K562 (cell line): Measurements from ENCODE around the gene TRERF1.

Experiments used
- CHD4 ChIP-seq: fragments of 200-600 bp; sonication (generic); IDR thresholded peaks from 3 replicates; pipeline ENCODE4 v1.6.1; 2012; ENCODE audit warnings: low read depth, mild to moderate bottlenecking, mixed read lengths, low read length, inconsistent platforms; ENCODE audit not compliant: insufficient read depth, insufficient replicate concordance, poor library complexity, severe bottlenecking
- GATA2 ChIP-seq: sonication (generic); formaldehyde crosslinking; IDR thresholded peaks from 2 replicates; pipeline ENCODE4 v1.4.0; 2020; ENCODE audit warnings: mild to moderate bottlenecking, missing genetic modification reagents
- GATAD2A ChIP-seq: fragments of 450-650 bp; IDR thresholded peaks from 2 replicates; pipeline ENCODE4 v1.6.1; 2017
- NRF1 ChIP-seq, 2 experiments: fragments of 450-650 bp; IDR thresholded peaks in 1 of 2; conservative IDR thresholded peaks in 1 of 2; 2 replicates each; pipeline ENCODE4 v1.6.1; 2014; ENCODE audit warnings: mild to moderate bottlenecking in 2 of 2
- ZNF431 ChIP-seq: sonication (generic); formaldehyde crosslinking; IDR thresholded peaks from 2 replicates; pipeline ENCODE4 v1.8.0; 2022; ENCODE audit warnings: mild to moderate bottlenecking, missing genetic modification reagents
- TF ChIP-seq, protein P1 (sequence below): sonication (generic); formaldehyde crosslinking; IDR thresholded peaks from 2 replicates; pipeline ENCODE4 v1.9.0; 2022; ENCODE audit warnings: mild to moderate bottlenecking, missing genetic modification reagents
- TF ChIP-seq, protein P2 (sequence below), 3 experiments: fragments of 200-800 bp in 1 of 3; fragments of 250-450 bp in 1 of 3; fragments of 450-650 bp in 1 of 3; sonication (Bioruptor Pico) in 1 of 3; sonication (Bioruptor generic) in 1 of 3; formaldehyde crosslinking in 1 of 3; IDR thresholded peaks; 2 replicates each; pipeline versions ENCODE4 v1.6.1 to v1.8.0; 2016 to 2022; ENCODE audit warnings: mild to moderate bottlenecking in 2 of 3, missing genetic modification characterization in 2 of 3, missing compliant biosample characterization in 1 of 3, moderate library complexity in 1 of 3
- TF ChIP-seq, protein P3 (sequence below): sonication (generic); formaldehyde crosslinking; IDR thresholded peaks from 2 replicates; pipeline ENCODE4 v1.8.0; 2022; ENCODE audit warnings: mild to moderate bottlenecking, missing genetic modification reagents, borderline replicate concordance
- TF ChIP-seq, protein P4 (sequence below), 3 experiments: IDR thresholded peaks in 2 of 3; conservative IDR thresholded peaks in 1 of 3; 2 replicates each; pipeline ENCODE4 v1.5.1; 2011 to 2012; ENCODE audit warnings: low read length in 3 of 3, mild to moderate bottlenecking in 3 of 3, control low read depth in 2 of 3, improper control_type of control experiment in 1 of 3, inconsistent platforms in 1 of 3, low read depth in 1 of 3, mixed read lengths in 1 of 3, moderate library complexity in 1 of 3; ENCODE audit not compliant: insufficient read depth in 2 of 3
- TF ChIP-seq, protein P5 (sequence below), 2 experiments: fragments of 200-800 bp in 1 of 2; sonication (Bioruptor generic) in 1 of 2; sonication (generic) in 1 of 2; formaldehyde crosslinking in 1 of 2; IDR thresholded peaks in 1 of 2; conservative IDR thresholded peaks in 1 of 2; 2 replicates each; pipeline versions ENCODE4 v1.5.0 to v1.6.1; 2016 to 2020; ENCODE audit warnings: missing compliant biosample characterization in 1 of 2, missing genetic modification characterization in 1 of 2, missing genetic modification reagents in 1 of 2

DNA sequence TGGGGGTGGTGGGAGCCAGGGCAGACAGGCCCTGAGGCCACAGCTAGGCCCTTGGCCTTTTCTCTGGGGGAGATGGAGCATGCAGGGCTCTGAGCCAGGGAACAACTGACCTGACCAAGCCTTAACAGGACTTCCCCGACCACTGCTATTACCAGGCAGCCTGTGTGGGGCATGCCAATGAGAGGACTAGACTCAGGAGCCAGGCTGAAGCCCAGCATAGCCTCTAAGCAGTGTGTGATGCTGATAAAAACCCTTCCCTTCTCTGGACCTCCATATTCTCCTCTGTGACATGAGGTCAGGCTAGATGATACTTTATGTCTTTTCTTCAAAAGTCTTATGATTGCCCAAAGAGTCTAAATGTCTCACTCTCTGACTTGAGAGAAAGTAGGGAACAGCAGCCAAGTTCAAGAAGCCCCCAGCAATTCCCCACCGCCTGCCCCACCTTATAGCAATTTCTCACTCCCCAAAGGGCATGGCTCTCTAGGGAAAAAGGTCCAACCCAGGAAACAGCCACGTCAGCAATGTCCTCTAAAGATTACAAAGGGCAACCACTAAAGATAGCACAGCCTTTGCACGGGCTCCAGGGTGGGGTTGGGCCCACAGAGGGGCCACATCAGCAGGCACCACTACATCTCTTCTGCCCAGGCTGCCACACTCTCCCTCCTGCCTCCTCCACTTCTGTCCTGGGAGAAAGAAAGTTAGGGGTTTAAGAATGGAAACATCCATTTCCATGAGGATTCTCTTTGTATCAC lies 71.3 kb downstream of the TRERF1 start:
- TF ChIP-seq GATA2 (no peak), CHD4 (no peak), GATAD2A (no peak), NRF1 (conservative IDR thresholded peaks at IDR 0.05 in 1 of 2, IDR thresholded peaks at IDR 0.05 in 1 of 2) (no peak), ZNF431 (CRISPR knock-in tag) (no peak)
- TF ChIP-seq, protein P1, sequence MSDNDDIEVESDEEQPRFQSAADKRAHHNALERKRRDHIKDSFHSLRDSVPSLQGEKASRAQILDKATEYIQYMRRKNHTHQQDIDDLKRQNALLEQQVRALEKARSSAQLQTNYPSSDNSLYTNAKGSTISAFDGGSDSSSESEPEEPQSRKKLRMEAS (CRISPR knock-in tag) = no peak
- TF ChIP-seq, protein P2, sequence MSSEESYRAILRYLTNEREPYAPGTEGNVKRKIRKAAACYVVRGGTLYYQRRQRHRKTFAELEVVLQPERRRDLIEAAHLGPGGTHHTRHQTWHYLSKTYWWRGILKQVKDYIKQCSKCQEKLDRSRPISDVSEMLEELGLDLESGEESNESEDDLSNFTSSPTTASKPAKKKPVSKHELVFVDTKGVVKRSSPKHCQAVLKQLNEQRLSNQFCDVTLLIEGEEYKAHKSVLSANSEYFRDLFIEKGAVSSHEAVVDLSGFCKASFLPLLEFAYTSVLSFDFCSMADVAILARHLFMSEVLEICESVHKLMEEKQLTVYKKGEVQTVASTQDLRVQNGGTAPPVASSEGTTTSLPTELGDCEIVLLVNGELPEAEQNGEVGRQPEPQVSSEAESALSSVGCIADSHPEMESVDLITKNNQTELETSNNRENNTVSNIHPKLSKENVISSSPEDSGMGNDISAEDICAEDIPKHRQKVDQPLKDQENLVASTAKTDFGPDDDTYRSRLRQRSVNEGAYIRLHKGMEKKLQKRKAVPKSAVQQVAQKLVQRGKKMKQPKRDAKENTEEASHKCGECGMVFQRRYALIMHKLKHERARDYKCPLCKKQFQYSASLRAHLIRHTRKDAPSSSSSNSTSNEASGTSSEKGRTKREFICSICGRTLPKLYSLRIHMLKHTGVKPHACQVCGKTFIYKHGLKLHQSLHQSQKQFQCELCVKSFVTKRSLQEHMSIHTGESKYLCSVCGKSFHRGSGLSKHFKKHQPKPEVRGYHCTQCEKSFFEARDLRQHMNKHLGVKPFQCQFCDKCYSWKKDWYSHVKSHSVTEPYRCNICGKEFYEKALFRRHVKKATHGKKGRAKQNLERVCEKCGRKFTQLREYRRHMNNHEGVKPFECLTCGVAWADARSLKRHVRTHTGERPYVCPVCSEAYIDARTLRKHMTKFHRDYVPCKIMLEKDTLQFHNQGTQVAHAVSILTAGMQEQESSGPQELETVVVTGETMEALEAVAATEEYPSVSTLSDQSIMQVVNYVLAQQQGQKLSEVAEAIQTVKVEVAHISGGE (CRISPR knock-in tag; IDR thresholded peaks at IDR 0.05) = no peak
- TF ChIP-seq, protein P3, sequence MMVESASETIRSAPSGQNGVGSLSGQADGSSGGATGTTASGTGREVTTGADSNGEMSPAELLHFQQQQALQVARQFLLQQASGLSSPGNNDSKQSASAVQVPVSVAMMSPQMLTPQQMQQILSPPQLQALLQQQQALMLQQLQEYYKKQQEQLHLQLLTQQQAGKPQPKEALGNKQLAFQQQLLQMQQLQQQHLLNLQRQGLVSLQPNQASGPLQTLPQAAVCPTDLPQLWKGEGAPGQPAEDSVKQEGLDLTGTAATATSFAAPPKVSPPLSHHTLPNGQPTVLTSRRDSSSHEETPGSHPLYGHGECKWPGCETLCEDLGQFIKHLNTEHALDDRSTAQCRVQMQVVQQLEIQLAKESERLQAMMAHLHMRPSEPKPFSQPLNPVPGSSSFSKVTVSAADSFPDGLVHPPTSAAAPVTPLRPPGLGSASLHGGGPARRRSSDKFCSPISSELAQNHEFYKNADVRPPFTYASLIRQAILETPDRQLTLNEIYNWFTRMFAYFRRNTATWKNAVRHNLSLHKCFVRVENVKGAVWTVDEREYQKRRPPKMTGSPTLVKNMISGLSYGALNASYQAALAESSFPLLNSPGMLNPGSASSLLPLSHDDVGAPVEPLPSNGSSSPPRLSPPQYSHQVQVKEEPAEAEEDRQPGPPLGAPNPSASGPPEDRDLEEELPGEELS (CRISPR knock-in tag) = no peak
- TF ChIP-seq, protein P4, sequence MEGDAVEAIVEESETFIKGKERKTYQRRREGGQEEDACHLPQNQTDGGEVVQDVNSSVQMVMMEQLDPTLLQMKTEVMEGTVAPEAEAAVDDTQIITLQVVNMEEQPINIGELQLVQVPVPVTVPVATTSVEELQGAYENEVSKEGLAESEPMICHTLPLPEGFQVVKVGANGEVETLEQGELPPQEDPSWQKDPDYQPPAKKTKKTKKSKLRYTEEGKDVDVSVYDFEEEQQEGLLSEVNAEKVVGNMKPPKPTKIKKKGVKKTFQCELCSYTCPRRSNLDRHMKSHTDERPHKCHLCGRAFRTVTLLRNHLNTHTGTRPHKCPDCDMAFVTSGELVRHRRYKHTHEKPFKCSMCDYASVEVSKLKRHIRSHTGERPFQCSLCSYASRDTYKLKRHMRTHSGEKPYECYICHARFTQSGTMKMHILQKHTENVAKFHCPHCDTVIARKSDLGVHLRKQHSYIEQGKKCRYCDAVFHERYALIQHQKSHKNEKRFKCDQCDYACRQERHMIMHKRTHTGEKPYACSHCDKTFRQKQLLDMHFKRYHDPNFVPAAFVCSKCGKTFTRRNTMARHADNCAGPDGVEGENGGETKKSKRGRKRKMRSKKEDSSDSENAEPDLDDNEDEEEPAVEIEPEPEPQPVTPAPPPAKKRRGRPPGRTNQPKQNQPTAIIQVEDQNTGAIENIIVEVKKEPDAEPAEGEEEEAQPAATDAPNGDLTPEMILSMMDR (IDR thresholded peaks at IDR 0.05 in 2 of 3, conservative IDR thresholded peaks at IDR 0.05 in 1 of 3; ENCODE audit: insufficient read depth in 2 of 3, low read depth in 1 of 3, low read length in 3 of 3) = no peak
- TF ChIP-seq, protein P5, sequence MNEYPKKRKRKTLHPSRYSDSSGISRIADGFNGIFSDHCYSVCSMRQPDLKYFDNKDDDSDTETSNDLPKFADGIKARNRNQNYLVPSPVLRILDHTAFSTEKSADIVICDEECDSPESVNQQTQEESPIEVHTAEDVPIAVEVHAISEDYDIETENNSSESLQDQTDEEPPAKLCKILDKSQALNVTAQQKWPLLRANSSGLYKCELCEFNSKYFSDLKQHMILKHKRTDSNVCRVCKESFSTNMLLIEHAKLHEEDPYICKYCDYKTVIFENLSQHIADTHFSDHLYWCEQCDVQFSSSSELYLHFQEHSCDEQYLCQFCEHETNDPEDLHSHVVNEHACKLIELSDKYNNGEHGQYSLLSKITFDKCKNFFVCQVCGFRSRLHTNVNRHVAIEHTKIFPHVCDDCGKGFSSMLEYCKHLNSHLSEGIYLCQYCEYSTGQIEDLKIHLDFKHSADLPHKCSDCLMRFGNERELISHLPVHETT (CRISPR knock-in tag; conservative IDR thresholded peaks at IDR 0.05 in 1 of 2, IDR thresholded peaks at IDR 0.05 in 1 of 2) = no peak
